Upper lobe of left lung (tissue), 4 donors: ENCODE results near the gene SFMBT2.

Experiments used
- EP300 ChIP-seq, 4 donors: sonication (generic); formaldehyde crosslinking; IDR thresholded peaks; one replicate each; pipeline ENCODE4 v1.5.1; 2017; ENCODE audit warnings: antibody characterized with exemption in 4 of 4, control low read depth in 2 of 4
- POLR2A ChIP-seq, 4 donors: fragments of 450-650 bp; IDR thresholded peaks; one replicate each; pipeline ENCODE4 v1.5.1; 2016 to 2017; ENCODE audit warnings: antibody characterized with exemption in 4 of 4, mild to moderate bottlenecking in 2 of 4
- TF ChIP-seq, protein P1 (sequence below), 6 experiments: fragments of 450-650 bp in 4 of 6; fragments of 200-600 bp in 2 of 6; sonication (generic) in 2 of 6; IDR thresholded peaks; one replicate each; pipeline ENCODE4 v1.5.1; 2016 to 2019; ENCODE audit warnings: antibody characterized with exemption in 6 of 6

DNA sequence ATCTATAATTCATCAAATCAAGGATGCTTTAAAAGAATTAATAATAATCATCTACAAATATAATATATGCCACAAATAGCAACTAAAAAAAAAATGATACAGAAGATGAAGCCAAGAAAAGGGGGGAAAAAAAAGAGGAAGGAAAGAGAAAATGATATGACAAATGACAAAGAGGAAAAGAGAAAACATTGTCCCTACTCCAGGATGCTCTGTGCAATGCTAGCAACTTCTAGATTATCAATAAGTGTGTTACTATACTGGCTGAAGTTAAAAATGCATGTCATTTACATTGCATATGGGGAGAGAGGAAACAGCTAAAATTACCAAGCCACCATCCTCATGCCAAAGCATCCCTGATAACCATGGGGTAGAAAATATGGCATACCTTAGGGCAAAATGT is 104.2 kb downstream of the SFMBT2 start:
- TF ChIP-seq, protein P1, sequence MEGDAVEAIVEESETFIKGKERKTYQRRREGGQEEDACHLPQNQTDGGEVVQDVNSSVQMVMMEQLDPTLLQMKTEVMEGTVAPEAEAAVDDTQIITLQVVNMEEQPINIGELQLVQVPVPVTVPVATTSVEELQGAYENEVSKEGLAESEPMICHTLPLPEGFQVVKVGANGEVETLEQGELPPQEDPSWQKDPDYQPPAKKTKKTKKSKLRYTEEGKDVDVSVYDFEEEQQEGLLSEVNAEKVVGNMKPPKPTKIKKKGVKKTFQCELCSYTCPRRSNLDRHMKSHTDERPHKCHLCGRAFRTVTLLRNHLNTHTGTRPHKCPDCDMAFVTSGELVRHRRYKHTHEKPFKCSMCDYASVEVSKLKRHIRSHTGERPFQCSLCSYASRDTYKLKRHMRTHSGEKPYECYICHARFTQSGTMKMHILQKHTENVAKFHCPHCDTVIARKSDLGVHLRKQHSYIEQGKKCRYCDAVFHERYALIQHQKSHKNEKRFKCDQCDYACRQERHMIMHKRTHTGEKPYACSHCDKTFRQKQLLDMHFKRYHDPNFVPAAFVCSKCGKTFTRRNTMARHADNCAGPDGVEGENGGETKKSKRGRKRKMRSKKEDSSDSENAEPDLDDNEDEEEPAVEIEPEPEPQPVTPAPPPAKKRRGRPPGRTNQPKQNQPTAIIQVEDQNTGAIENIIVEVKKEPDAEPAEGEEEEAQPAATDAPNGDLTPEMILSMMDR (IDR thresholded peaks at IDR 0.05) = no peak
- TF ChIP-seq EP300 (IDR thresholded peaks at IDR 0.05) (no peak), POLR2A (IDR thresholded peaks at IDR 0.05) (no peak)
